Endothelial cell of umbilical vein (primary cell): ENCODE measurements around the gene KIAA0753. TPM values are rescaled to one million over a fixed set of nuclear protein-coding genes. Genes with fewer than 3 reads are reported as not detected.

Experiments used
- BruUV-seq: library from RNA; stranded (reverse); fragments of 400-500 nt; replicated peaks from 2 replicates; lab custom pipeline; 2021; lab: Mats Ljungman, UMichigan
- CTCF ChIA-PET: fragments of 300-600, 350-600 bp; sonication (Branson Sonifier 250); formaldehyde crosslinking; loops from one replicate; lab custom pipeline; 2021; ENCODE audit warnings: antibody characterized with exemption, inconsistent platforms; lab: Charles Lee
- POLR2A ChIA-PET: fragments of 300-600, 350-600 bp; sonication (Branson Sonifier 250); formaldehyde crosslinking; loops from one replicate; lab custom pipeline; 2021; ENCODE audit warnings: antibody characterized with exemption, inconsistent platforms; lab: Charles Lee
- DNase-seq: peaks from one replicate; pipeline ENCODE4 v3.0.0-alpha.2; 2011; ENCODE audit warnings: low read depth, low spot score
- FAIRE-seq: peaks from 2 replicates; lab custom pipeline; 2011; peaks lifted over from hg19 to GRCh38; lab: Jason Lieb, UNC
- H2AFZ ChIP-seq: 2 replicates; pipeline ENCODE4 v1.6.0; 2012; ENCODE audit warnings: low read depth, low read length, control low read depth, inconsistent platforms
- H3K27ac ChIP-seq: 2 replicates; pipeline ENCODE4 v1.5.1; 2011; ENCODE audit warnings: low read depth, mild to moderate bottlenecking, control low read depth, low read length, moderate library complexity; ENCODE audit not compliant: insufficient read depth
- H3K27me3 ChIP-seq, 2 experiments: 2 replicates each; pipeline versions ENCODE4 v1.6.0 to v1.6.1; 2011; ENCODE audit warnings: low read length in 2 of 2, mixed read lengths in 1 of 2; ENCODE audit not compliant: control insufficient read depth in 2 of 2, insufficient read depth in 2 of 2
- H3K36me3 ChIP-seq, 2 experiments: 2 replicates in 1 of 2; 3 replicates in 1 of 2; pipeline ENCODE4 v1.5.1; 2011; ENCODE audit warnings: low read length in 2 of 2, mild to moderate bottlenecking in 1 of 2, moderate library complexity in 1 of 2; ENCODE audit not compliant: control insufficient read depth in 2 of 2, insufficient read depth in 2 of 2; ENCODE audit errors: extremely low read depth in 1 of 2
- H3K4me1 ChIP-seq: 3 replicates; pipeline ENCODE4 v1.5.1; 2011; ENCODE audit warnings: mild to moderate bottlenecking, low read length; ENCODE audit not compliant: control insufficient read depth, insufficient read depth; ENCODE audit errors: extremely low read depth
- H3K4me2 ChIP-seq: 2 replicates; pipeline ENCODE4 v1.6.1; 2011; ENCODE audit warnings: low read length, control low read depth, mixed read lengths; ENCODE audit not compliant: insufficient read depth
- H3K4me3 ChIP-seq, 3 experiments: fragments of 200-600 bp in 1 of 3; sonication (generic), shearing (Covaris generic) in 1 of 3; replicated peaks in 1 of 3; 2 replicates each; pipeline ENCODE4 v1.5.1; 2011 to 2016; ENCODE audit warnings: control low read depth in 3 of 3, low read length in 3 of 3, mild to moderate bottlenecking in 2 of 3, inconsistent platforms in 1 of 3, low read depth in 1 of 3, moderate library complexity in 1 of 3; ENCODE audit not compliant: insufficient read depth in 1 of 3
- H3K79me2 ChIP-seq: 2 replicates; pipeline ENCODE4 v1.6.0; 2012; ENCODE audit warnings: low read length, inconsistent platforms; ENCODE audit not compliant: control insufficient read depth, insufficient read depth
- H3K9ac ChIP-seq: replicated peaks from 2 replicates; pipeline ENCODE3; 2011; ENCODE audit warnings: low read length, control low read depth; ENCODE audit not compliant: insufficient read depth; ENCODE audit errors: extremely low read depth
- H3K9me1 ChIP-seq: replicated peaks from 3 replicates; pipeline ENCODE4 v1.6.0; 2011; ENCODE audit warnings: mild to moderate bottlenecking, low read length; ENCODE audit not compliant: control insufficient read depth, insufficient read depth; ENCODE audit errors: extremely low read depth
- H3K9me3 ChIP-seq: replicated peaks from 2 replicates; pipeline ENCODE4 v1.5.1; 2012; ENCODE audit warnings: low read length, inconsistent platforms; ENCODE audit not compliant: control insufficient read depth, insufficient read depth
- H4K20me1 ChIP-seq: replicated peaks from 2 replicates; pipeline ENCODE3; 2011; ENCODE audit warnings: mild to moderate bottlenecking, low read length; ENCODE audit not compliant: control insufficient read depth, insufficient read depth; ENCODE audit errors: extremely low read depth
- FOS ChIP-seq: IDR thresholded peaks from 2 replicates; pipeline ENCODE4 v1.6.1; 2011; ENCODE audit warnings: mild to moderate bottlenecking, low read length, moderate library complexity, borderline replicate concordance; ENCODE audit not compliant: insufficient read depth
- GATA2 ChIP-seq: IDR thresholded peaks from 2 replicates; pipeline ENCODE4 v1.7.0; 2011; ENCODE audit warnings: low read depth, mild to moderate bottlenecking, moderate library complexity, mixed read lengths, low read length; ENCODE audit not compliant: insufficient read length, insufficient read depth
- MAX ChIP-seq: IDR thresholded peaks from 2 replicates; pipeline ENCODE4 v1.6.1; 2011; ENCODE audit not compliant: insufficient read depth, insufficient read length
- MYC ChIP-seq: IDR thresholded peaks from one replicate; pipeline ENCODE4 v1.6.1; 2011; ENCODE audit warnings: mild to moderate bottlenecking, low read depth, low read length
- POLR2A ChIP-seq: IDR thresholded peaks from 2 replicates; pipeline ENCODE4 v1.6.1; 2012; ENCODE audit warnings: low read depth, mild to moderate bottlenecking, control low read depth, low read length
- POLR2AphosphoS5 ChIP-seq: IDR thresholded peaks from 2 replicates; pipeline ENCODE4 v1.6.1; 2012; ENCODE audit warnings: low read depth, mild to moderate bottlenecking, control low read depth, low read length, moderate library complexity; ENCODE audit not compliant: insufficient read depth
- dilution Hi-C: fragments of 300-500 bp; cut with MboI; formaldehyde crosslinking; loops from one replicate; pipeline ENCODE4 v1.15.0; 2019; ENCODE audit warnings: low sequenced_read_pairs; ENCODE audit not compliant: extremely low pct_ligation_motif_present
- intact Hi-C: fragments of 100-400 bp; cut with micrococcal nuclease; formaldehyde crosslinking; loops from one replicate; pipeline ENCODE4 v1.10.0; 2022
- polyA plus RNA-seq, 4 experiments: library from polyadenylated mRNA; depleted of rRNA in 3 of 4; stranded (reverse) in 3 of 4; unstranded in 1 of 4; fragments of >200 nt; gene quantifications; 2 replicates each; pipeline versions ENCODE4 v1.2.1 to v1.2.3, GENCODE V29; 2011 to 2012; ENCODE audit warnings: missing spikeins in 1 of 4
- total RNA-seq: library from RNA; stranded (reverse); gene quantifications from 2 replicates; pipeline ENCODE4 v1.2.3, GENCODE V29; 2021
- TF ChIP-seq, protein P1 (sequence below), 2 donors: IDR thresholded peaks; 1 replicate in 1 of 2; 2 replicates in 1 of 2; pipeline ENCODE4 v1.5.1; 2011; ENCODE audit warnings: low read length in 2 of 2, mild to moderate bottlenecking in 2 of 2, moderate library complexity in 2 of 2, control low read depth in 1 of 2, inconsistent platforms in 1 of 2, low read depth in 1 of 2; ENCODE audit not compliant: insufficient read depth in 1 of 2; ENCODE audit errors: extremely low read depth in 1 of 2

Gene KIAA0753
- total and polyA plus RNA-seq, 2 donors (not counting 3 experiments of a cell fraction or from before 2014, with no cell fraction given) = 5.3 to 23.9 TPM

DNA sequence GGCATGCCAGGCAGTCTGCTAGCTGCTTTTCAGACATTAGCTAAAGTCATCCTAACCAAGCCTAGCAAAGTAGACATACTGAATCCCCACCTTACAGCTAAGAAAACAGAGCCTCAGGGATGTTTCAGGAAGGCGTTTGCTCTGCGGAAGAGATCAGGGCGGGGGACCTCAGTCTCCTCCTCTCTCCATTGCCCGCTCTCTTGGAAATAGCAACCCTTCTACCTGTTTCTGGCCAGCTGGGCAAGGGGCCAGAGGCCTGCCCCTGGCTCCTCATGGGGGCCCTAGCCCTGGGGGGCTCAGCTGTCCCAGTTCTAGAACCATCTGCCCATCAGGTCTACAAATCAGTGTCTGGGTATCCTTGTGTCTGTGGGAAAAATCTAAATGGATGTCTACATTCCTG, 98.6 kb downstream of the KIAA0753 start:
- DNase-seq = no peak
- Histone ChIP-seq H3K9me1 (no peaks in the 10 kb centered on the region), H2AFZ (no peak overlapping the region), H3K27me3 (peaks cover 0 to 2% of the 10 kb centered on the region in 2 experiments), H3K36me3 (no peaks in the 10 kb centered on the region), H3K27ac (no peak overlapping the region), H3K4me1 (no peaks in the 10 kb centered on the region), H3K4me2 (no peak overlapping the region), H3K9me3 (no peaks in the 10 kb centered on the region), H3K9ac (no peak overlapping the region), H3K79me2 (no peaks in the 10 kb centered on the region), H4K20me1 (no peaks in the 10 kb centered on the region), H3K4me3 (no peak overlapping the region)
- TF ChIP-seq POLR2AphosphoS5 (no peak), POLR2A (no peak), MYC (no peak), FOS (no peak), MAX (no peak), GATA2 (no peak)
- TF ChIP-seq, protein P1, sequence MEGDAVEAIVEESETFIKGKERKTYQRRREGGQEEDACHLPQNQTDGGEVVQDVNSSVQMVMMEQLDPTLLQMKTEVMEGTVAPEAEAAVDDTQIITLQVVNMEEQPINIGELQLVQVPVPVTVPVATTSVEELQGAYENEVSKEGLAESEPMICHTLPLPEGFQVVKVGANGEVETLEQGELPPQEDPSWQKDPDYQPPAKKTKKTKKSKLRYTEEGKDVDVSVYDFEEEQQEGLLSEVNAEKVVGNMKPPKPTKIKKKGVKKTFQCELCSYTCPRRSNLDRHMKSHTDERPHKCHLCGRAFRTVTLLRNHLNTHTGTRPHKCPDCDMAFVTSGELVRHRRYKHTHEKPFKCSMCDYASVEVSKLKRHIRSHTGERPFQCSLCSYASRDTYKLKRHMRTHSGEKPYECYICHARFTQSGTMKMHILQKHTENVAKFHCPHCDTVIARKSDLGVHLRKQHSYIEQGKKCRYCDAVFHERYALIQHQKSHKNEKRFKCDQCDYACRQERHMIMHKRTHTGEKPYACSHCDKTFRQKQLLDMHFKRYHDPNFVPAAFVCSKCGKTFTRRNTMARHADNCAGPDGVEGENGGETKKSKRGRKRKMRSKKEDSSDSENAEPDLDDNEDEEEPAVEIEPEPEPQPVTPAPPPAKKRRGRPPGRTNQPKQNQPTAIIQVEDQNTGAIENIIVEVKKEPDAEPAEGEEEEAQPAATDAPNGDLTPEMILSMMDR (IDR thresholded peaks at IDR 0.05; ENCODE audit: extremely low read depth in 1 of 2, insufficient read depth in 1 of 2, low read depth in 1 of 2, low read length in 2 of 2) = no peak
- no peak for FAIRE-seq
- dilution Hi-C loops (no loop called here), intact Hi-C loops (no loop called here)
- CTCF ChIA-PET = no interaction called here
- POLR2A ChIA-PET = no interaction called here
- BruUV-seq = no TSS peak
